Measurements from ENCODE around the gene INSM1.

Gene INSM1

GRCh38 chr20:20395087-20395486 lies 27.2 kb downstream of the INSM1 start:
- DNase-seq = no peak

DNA sequence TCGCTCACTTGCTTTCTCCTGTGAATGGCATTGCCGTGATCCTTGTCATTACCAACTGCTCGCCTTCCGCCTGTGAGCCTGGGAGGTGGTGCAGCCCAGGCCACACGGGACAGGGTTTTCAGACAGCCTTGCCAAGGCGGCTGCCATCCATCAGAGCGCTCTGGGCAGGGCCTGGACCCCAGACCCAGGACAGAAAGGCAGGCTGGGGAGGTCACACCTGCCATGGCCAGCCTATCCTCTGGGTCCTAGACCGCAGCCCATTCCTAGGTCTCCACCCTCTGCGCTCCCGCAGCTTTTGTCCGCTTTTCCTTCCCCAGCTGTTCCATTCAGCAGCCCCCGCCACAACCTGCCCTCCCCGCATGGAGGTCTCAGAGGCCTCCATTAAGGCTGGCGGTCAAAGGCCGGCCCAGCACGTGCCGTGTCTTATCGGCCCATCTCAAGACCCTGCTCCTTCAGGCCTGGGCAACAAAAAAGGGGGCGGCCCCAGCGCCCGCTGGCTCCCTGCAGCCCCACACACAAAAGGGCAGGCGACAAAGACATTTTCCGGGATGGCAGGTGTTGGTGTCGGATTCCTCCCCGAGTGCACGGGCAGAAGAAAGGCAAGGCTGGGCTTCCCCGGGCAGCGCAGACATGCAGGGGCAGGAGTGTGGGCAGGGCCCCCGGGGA lies 28.1 kb downstream of the INSM1 start:
- DNase-seq = no peak

DNA sequence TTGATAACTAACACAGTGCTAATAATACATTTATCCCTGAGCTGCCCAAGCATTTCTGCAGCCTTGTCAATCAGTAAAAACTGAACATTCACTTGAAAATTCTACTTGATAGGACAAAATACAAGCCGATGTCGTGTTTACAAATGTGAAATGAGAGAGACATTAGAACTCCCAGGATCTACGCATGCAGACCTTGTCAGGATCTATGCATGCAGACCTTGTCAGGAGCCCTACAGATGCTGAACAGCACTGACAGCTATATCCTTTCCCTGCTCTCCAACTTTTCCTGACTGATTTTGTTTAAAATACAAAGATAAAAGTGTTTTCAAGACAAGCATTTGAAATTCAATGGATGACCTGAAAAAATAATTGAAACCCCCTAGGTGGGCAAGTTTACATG lies 28.9 kb downstream of the INSM1 start:
- DNase-seq = no peak

DNA sequence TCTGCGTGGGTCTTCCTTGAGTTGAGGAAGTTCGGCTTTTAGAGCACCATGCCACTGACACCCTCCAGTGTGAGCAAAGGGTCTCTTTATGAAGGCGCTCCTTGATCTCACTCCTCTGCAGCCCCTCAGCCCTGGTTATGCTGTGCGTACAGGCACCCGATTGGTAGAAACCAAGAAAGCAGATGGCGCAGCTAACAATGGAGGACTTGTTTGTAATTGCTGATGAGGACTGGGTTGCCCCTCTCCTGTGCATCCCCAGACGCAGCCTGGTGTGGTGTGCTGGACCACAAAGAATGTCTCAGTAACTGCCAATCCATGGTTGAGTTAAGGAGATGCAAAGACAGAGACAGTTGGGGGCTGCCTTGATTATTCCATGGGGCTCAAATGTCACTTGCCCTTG lies 30.2 kb downstream of the INSM1 start:
- no peak for DNase-seq

- DNase-seq = no peak
These were observed 31.9 kb downstream of the INSM1 start for GRCh38 chr20:20399531-20400500.

- no peak for DNase-seq
These were observed 34.1 kb downstream of the INSM1 start for GRCh38 chr20:20401991-20402390.

GRCh38 chr20:20404633-20405032 lies 36.7 kb downstream of the INSM1 start:
- DNase-seq = no peak

GRCh38 chr20:20405623-20406022 lies 37.7 kb downstream of the INSM1 start:
- no peak for DNase-seq

DNA sequence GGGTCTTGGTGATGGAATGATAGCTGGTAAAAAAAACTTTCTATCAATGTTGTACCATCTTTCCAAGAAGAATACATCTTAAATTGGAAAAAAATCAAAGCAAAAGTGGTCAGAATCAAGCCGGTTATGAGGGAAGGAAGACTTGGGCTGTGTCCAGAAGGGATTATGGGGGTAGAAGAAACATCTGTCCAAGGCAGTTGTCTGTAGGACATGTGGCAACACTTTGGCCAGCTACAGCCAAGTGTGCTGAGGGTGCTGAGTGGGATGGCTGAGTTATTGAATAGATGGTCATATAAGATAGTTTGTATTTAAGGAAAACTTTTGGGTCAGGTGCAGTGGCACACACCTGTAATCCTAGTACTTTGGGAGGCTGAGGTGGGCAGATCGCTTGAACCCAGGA lies 38.4 kb downstream of the INSM1 start:
- no peak for DNase-seq

DNA sequence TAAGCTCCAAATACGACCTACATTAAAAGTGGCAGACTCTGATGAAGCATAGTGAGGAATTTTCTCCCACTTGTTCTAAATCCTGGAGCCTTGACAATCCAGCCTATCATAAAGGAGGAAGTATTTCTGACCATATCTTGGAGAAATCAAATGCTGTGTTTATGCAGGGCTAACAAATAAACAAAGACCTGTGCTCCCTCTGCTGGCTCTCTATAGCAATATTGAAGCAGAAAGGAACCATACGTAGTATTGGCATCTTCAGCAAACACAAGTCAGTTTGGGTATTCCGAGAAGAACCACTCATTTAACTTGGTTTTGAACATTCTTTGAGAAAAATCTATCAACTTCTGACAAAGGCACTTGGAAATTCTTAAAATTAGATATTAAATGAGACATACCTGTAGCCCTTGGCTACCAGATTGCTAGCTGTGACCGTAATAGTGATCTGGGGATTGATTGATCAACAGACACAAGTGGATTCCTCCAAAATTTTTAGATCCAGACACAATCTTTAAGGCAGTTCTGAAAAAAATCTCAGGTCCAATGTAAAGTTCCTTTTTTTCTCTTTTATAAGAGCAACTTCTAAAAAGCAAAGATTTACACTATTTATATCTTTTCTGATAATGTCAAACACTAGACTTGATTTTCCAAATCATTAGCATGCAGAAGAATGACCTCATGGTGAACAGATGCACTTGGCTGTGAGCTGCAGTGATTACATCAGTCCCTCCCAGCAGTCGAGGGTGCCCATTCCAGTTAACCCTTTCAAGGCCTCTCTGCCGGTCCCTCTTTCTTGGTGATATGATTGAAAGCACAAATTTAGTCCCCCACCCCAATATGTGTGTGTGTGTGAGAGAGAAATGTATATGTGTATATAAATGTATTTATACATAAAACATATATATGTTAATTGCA lies 40.2 kb downstream of the INSM1 start:
- DNase-seq = no peak

GRCh38 chr20:20409331-20409730 lies 41.4 kb downstream of the INSM1 start:
- no peak for DNase-seq

GRCh38 chr20:20410678-20411077 lies 42.8 kb downstream of the INSM1 start:
- no peak for DNase-seq

DNA sequence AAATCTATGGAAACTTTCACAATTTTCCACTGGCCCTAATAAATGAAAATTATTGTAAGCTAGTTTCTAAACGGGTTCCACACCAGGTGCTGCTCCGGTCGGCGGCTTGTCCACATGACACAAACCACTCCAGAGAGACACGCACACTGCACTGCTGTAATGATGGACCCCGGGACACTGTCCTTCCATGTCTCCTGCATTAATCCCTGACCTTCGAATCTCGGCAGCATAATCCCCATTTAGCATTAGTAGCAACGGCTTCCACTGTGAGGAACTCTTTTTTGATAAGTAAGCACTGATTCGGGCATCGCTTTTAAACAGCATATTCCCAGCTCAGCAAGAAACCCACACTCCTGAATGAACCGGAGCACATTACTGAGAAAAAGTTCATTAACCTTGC lies 43.5 kb downstream of the INSM1 start:
- DNase-seq = no peak

GRCh38 chr20:20411836-20412235 lies 43.9 kb downstream of the INSM1 start:
- DNase-seq = no peak

GRCh38 chr20:20412750-20413149 lies 44.8 kb downstream of the INSM1 start:
- DNase-seq = peak; percentile 28

- no peak for DNase-seq
These were observed 45.9 kb downstream of the INSM1 start for GRCh38 chr20:20413810-20414281.

DNA sequence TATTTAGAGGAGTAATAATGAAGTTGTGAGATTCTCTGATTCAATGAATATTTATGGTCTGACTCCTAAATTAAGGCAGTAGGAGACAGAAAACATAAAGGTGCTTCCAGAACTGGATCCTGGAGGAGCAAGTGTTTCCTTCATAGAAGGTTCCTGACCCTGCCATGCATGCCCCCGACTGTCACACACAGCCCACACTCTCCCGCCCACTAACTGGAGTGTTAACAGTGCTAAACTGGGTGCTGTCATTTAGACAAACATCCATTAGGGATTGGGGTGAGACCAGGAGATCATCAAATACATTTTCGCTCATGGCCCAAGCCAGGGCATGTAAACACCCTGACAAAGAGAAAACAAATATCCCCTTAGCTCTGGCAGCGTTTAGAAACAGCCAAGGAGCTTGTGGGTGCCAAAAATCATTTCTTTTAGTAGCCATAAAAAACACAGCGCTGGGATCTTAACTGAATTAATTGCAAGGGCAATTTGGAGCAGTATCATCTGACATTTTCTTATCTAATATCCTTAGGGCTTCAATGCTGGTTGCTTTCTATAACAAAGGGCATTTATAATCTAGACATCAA lies 46.8 kb downstream of the INSM1 start:
- no peak for DNase-seq

- no peak for DNase-seq
These were observed 47.4 kb downstream of the INSM1 start for GRCh38 chr20:20415321-20415720.

DNA sequence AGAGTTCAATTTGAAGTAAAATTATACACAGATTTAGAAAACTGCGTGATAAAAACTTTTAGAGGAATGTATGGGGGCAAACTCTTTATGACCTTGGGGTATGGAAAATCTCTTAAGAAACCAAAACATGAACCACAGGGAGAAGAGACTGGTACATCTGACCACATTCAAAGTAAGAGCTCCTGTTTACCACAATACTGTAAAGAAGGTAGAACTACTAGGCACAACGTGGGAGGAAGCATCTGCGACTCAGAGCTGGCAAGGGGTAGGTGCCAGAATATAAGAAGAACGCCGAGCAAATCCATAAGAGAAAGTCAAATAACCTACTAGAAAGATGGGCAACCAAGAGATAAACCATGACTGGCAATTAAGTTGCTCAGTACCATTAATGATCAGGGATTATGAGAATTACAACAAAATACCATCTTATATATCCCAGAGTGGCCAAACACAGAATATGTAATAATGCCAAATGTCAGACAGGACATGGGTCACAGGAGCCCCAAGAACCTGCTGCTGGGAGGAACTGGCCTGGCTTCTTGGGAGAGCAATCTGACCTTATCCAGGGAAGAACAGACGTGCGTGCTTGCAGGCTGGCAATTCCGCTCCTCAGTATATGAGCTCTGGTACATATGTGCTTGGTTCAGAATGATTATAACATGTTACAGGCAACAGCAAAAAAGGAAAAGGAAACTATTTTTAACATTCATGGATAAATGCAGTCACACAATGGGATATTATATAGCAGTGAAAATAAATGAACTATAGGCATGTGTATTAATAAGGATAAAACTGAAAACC lies 50.2 kb downstream of the INSM1 start:
- no peak for DNase-seq
